Measurements from ENCODE around the gene MSI2. TPM values are rescaled to one million over a fixed set of nuclear protein-coding genes. Genes with fewer than 3 reads are reported as not detected.

MSI2 gene
- polyA plus RNA-seq, 1 of the 3 experiments (the other 2 are of a cell fraction) = 24.1 TPM

DNA sequence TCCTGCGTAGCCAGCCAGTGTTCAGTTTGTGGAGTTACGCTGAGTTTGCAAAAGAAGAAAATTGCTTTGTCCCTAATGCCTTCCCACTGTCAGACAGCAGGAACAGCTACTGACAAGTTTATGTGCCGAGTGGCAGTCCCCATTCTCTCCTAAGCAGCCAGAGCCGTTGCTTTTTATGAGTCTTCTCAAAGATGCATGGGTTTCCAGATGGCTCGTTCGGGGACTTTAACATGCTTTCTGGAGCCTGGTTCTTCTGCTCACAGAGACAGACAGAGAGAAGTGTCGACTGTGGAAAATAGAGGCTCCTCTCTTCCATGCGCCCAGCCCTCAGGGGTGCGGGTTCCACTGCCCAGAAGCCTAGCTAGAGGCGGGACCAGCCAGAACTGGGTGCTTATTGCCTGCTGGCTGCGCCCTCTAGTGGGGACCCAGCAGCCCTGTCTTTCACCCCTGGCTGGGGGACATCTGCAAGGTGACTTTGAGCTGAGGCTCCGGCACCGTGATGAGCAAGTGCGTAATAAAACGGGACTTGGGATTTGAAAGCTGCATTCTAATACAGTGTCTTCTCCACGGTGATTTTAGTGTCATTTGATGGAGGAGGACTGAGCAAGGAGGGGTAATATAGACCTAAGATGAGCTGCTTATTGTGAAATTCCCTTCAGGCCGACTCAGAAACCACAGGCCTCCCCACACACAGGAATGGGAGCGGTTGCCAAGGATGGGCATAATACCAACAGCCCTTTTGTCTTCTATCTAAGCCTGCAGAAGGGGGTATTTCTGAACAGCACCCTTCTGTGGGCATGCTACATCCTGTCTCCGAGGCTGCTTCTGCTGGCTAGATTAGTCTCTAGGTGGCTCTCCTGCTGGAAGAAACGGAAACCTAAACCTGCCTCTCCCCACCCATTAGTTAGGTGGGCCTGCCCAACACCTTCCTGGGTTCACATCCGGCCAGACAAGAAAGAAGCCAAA is 415.6 kb downstream of the MSI2 start (continued):
- no peak for TF ChIP-seq REST (IDR thresholded peaks at IDR 0.05; ENCODE audit: low read depth, low read length)
- TF ChIP-seq ELF1 (IDR thresholded peaks at IDR 0.05) = no peak
- TF ChIP-seq FOXM1 (IDR thresholded peaks at IDR 0.05; ENCODE audit: low read depth) = no peak
- TF ChIP-seq MXI1 (IDR thresholded peaks at IDR 0.05; ENCODE audit: low read depth, low read length) = peak; percentile 58; the same call in 1 of the 2 replicates
- peak; percentile 4; the same call in 1 of the 2 replicates for TF ChIP-seq JUND (IDR thresholded peaks at IDR 0.05)
- TF ChIP-seq NFIC (IDR thresholded peaks at IDR 0.05; ENCODE audit: borderline replicate concordance) = peak; percentile 66
- no peak for TF ChIP-seq TAF1 (IDR thresholded peaks at IDR 0.05; ENCODE audit: borderline replicate concordance, low read depth, low read length)
- peak; percentile 98 for TF ChIP-seq SMC3 (IDR thresholded peaks at IDR 0.05; ENCODE audit: low read depth, low read length)
- TF ChIP-seq YY1 (IDR thresholded peaks at IDR 0.05; ENCODE audit: low read depth) = no peak
- no peak for TF ChIP-seq USF2 (IDR thresholded peaks at IDR 0.05; ENCODE audit: borderline replicate concordance, low read depth, low read length)
- TF ChIP-seq EZH2phosphoT487 (IDR thresholded peaks at IDR 0.05; ENCODE audit: borderline replicate concordance, low read depth) = no peak
- TF ChIP-seq, protein P1, sequence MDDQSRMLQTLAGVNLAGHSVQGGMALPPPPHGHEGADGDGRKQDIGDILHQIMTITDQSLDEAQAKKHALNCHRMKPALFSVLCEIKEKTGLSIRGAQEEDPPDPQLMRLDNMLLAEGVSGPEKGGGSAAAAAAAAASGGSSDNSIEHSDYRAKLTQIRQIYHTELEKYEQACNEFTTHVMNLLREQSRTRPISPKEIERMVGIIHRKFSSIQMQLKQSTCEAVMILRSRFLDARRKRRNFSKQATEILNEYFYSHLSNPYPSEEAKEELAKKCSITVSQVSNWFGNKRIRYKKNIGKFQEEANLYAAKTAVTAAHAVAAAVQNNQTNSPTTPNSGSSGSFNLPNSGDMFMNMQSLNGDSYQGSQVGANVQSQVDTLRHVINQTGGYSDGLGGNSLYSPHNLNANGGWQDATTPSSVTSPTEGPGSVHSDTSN (IDR thresholded peaks at IDR 0.05) = no peak
- no peak for TF ChIP-seq POLR2AphosphoS5 (IDR thresholded peaks at IDR 0.05; ENCODE audit: low read depth, low read length)
- TF ChIP-seq GATA2 (CRISPR knock-in tag; IDR thresholded peaks at IDR 0.05) = peak; percentile 27; the same call in 1 of the 2 replicates
- peak; percentile 42; the same call in 1 of the 2 replicates for TF ChIP-seq TCF12 (IDR thresholded peaks at IDR 0.05)
- TF ChIP-seq, protein P2, sequence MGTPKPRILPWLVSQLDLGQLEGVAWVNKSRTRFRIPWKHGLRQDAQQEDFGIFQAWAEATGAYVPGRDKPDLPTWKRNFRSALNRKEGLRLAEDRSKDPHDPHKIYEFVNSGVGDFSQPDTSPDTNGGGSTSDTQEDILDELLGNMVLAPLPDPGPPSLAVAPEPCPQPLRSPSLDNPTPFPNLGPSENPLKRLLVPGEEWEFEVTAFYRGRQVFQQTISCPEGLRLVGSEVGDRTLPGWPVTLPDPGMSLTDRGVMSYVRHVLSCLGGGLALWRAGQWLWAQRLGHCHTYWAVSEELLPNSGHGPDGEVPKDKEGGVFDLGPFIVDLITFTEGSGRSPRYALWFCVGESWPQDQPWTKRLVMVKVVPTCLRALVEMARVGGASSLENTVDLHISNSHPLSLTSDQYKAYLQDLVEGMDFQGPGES (IDR thresholded peaks at IDR 0.05; ENCODE audit: low read depth, low read length) = no peak
- TF ChIP-seq, protein P3, sequence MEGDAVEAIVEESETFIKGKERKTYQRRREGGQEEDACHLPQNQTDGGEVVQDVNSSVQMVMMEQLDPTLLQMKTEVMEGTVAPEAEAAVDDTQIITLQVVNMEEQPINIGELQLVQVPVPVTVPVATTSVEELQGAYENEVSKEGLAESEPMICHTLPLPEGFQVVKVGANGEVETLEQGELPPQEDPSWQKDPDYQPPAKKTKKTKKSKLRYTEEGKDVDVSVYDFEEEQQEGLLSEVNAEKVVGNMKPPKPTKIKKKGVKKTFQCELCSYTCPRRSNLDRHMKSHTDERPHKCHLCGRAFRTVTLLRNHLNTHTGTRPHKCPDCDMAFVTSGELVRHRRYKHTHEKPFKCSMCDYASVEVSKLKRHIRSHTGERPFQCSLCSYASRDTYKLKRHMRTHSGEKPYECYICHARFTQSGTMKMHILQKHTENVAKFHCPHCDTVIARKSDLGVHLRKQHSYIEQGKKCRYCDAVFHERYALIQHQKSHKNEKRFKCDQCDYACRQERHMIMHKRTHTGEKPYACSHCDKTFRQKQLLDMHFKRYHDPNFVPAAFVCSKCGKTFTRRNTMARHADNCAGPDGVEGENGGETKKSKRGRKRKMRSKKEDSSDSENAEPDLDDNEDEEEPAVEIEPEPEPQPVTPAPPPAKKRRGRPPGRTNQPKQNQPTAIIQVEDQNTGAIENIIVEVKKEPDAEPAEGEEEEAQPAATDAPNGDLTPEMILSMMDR (IDR thresholded peaks at IDR 0.05) = peak; percentile 100
- no peak for TF ChIP-seq SIN3A (IDR thresholded peaks at IDR 0.05; ENCODE audit: borderline replicate concordance, low read depth, low read length)
- peak; percentile 95 for TF ChIP-seq RAD21 (IDR thresholded peaks at IDR 0.05; ENCODE audit: low read length)
- TF ChIP-seq RFX5 (IDR thresholded peaks at IDR 0.05; ENCODE audit: low read length) = peak; percentile 62; the same call in 1 of the 2 replicates
- TF ChIP-seq MEF2A (IDR thresholded peaks at IDR 0.05; ENCODE audit: borderline replicate concordance, low read depth) = no peak
- peak; percentile 61 for TF ChIP-seq RCOR1 (IDR thresholded peaks at IDR 0.05; ENCODE audit: low read length)
